HepG2 (cell line): ENCODE data around the gene RASAL1. TPM values are rescaled to one million over a fixed set of nuclear protein-coding genes. Genes with fewer than 3 reads are reported as not detected.

Experiments used
- ATAC-seq: fragments of 200-7000 bp; cut with Tn5 transposase; 3 replicates; pipeline ENCODE4 v1.9.1; 2020; ENCODE audit warnings: mild to moderate bottlenecking, moderate library complexity
- BruUV-seq: library from RNA; stranded (reverse); fragments of 400-500 nt; replicated peaks from 2 replicates; lab custom pipeline; 2021; lab: Mats Ljungman, UMichigan
- CTCF ChIA-PET: fragments of 300-600 bp; formaldehyde crosslinking; extraction: SDS; loops from one replicate; lab custom pipeline; 2021; ENCODE audit warnings: low total read pairs, inconsistent platforms, low intra/inter-chr PET ratio; lab: Yijun Ruan, JAX
- POLR2A ChIA-PET: fragments of 350-600 bp; sonication (Branson Sonifier 250); formaldehyde crosslinking; loops from one replicate; lab custom pipeline; 2020; ENCODE audit warnings: antibody characterized with exemption, inconsistent platforms; lab: Yijun Ruan, JAX
- DNase-seq: peaks from one replicate; pipeline ENCODE4 v3.0.0-alpha.2; 2015; ENCODE audit warnings: low spot score
- FAIRE-seq: peaks from 3 replicates; lab custom pipeline; 2011; peaks lifted over from hg19 to GRCh38; lab: Jason Lieb, UNC
- H2AFZ ChIP-seq: one replicate; pipeline ENCODE4 v1.6.1; 2011; ENCODE audit warnings: low read length, inconsistent platforms
- H3K27ac ChIP-seq: fragments of 300-600 bp; 3 replicates; pipeline ENCODE4 v1.8.0; 2011; ENCODE audit warnings: mixed run types, mild to moderate bottlenecking, mixed read lengths, low read length, inconsistent platforms; ENCODE audit not compliant: insufficient read depth; ENCODE audit errors: extremely low read length
- H3K27me3 ChIP-seq, 2 experiments: fragments of 200-600 bp in 1 of 2; 2 replicates in 1 of 2; 3 replicates in 1 of 2; pipeline versions ENCODE4 v1.6.0 to v1.8.0; 2011; ENCODE audit warnings: low read length in 2 of 2, mild to moderate bottlenecking in 2 of 2, moderate library complexity in 2 of 2, inconsistent platforms in 1 of 2; ENCODE audit not compliant: insufficient read depth in 2 of 2, control insufficient read depth in 1 of 2
- H3K36me3 ChIP-seq, 2 experiments: fragments of 200-600 bp in 1 of 2; replicated peaks in 1 of 2; 2 replicates in 1 of 2; 3 replicates in 1 of 2; pipeline versions ENCODE4 v1.5.1 to v1.8.0; 2011; ENCODE audit warnings: low read length in 2 of 2, inconsistent platforms in 1 of 2; ENCODE audit not compliant: insufficient read depth in 2 of 2, control insufficient read depth in 1 of 2
- H3K4me1 ChIP-seq: 2 replicates; pipeline ENCODE4 v1.5.1; 2012; ENCODE audit warnings: low read length, inconsistent platforms; ENCODE audit not compliant: insufficient read depth
- H3K4me2 ChIP-seq: 2 replicates; pipeline ENCODE4 v1.6.0; 2011; ENCODE audit warnings: low read depth, low read length, inconsistent platforms
- H3K4me3 ChIP-seq, 3 experiments: fragments of 200-600 bp in 1 of 3; sonication (generic), shearing (Covaris generic) in 1 of 3; replicated peaks in 1 of 3; 2 replicates each; pipeline ENCODE4 v1.5.1; 2011 to 2016; ENCODE audit warnings: low read length in 3 of 3, inconsistent platforms in 2 of 3, low read depth in 2 of 3, mild to moderate bottlenecking in 2 of 3, control low read depth in 1 of 3, mixed read lengths in 1 of 3; ENCODE audit not compliant: insufficient read depth in 1 of 3
- H3K79me2 ChIP-seq: one replicate; pipeline ENCODE4 v1.6.1; 2011; ENCODE audit warnings: low read length, inconsistent platforms; ENCODE audit not compliant: insufficient read depth
- H3K9ac ChIP-seq: 2 replicates; pipeline ENCODE4 v1.6.0; 2011; ENCODE audit warnings: mild to moderate bottlenecking, low read depth, low read length, inconsistent platforms; ENCODE audit not compliant: insufficient read depth
- H3K9me3 ChIP-seq: 2 replicates; pipeline ENCODE4 v1.5.1; 2012; ENCODE audit warnings: mild to moderate bottlenecking, low read length
- H4K20me1 ChIP-seq: 2 replicates; pipeline ENCODE4 v1.6.0; 2011; ENCODE audit warnings: inconsistent platforms, mild to moderate bottlenecking, low read length, moderate library complexity; ENCODE audit not compliant: insufficient read depth
- PCBP2 ChIP-seq: fragments of 200-400 bp; formaldehyde crosslinking; optimal IDR thresholded peaks from 2 replicates; pipeline ENCODE3; 2018; ENCODE audit warnings: low read length, low read depth; ENCODE audit not compliant: poor library complexity, severe bottlenecking
- POLR2AphosphoS2 ChIP-seq: IDR thresholded peaks from 2 replicates; pipeline ENCODE4 v1.6.1; 2011; ENCODE audit warnings: low read depth, low read length, improper control_type of control experiment
- SAFB2 ChIP-seq: sonication (generic); formaldehyde crosslinking; IDR thresholded peaks from 2 replicates; pipeline ENCODE4 v1.5.1; 2020; ENCODE audit warnings: missing genetic modification reagents, low read depth, mild to moderate bottlenecking, borderline replicate concordance
- SAP130 ChIP-seq: IDR thresholded peaks from 2 replicates; pipeline ENCODE4 v1.6.1; 2016; ENCODE audit warnings: low read depth
- STAG1 ChIP-seq: sonication (generic); formaldehyde crosslinking; IDR thresholded peaks from 2 replicates; pipeline ENCODE4 v1.4.0; 2020; ENCODE audit warnings: missing genetic modification reagents
- TBL1XR1 ChIP-seq: fragments of 150-350 bp; IDR thresholded peaks from 2 replicates; pipeline ENCODE4 v1.6.1; 2014; ENCODE audit warnings: borderline replicate concordance, low read length; ENCODE audit not compliant: partially characterized antibody
- ZNF274 ChIP-seq: sonication (generic); formaldehyde crosslinking; IDR thresholded peaks from 2 replicates; pipeline ENCODE4 v1.5.1; 2020; ENCODE audit warnings: mild to moderate bottlenecking, missing genetic modification reagents
- ZNF292 ChIP-seq: sonication (generic); formaldehyde crosslinking; IDR thresholded peaks from 2 replicates; pipeline ENCODE4 v1.8.1; 2022; ENCODE audit warnings: mild to moderate bottlenecking, low read depth, missing genetic modification reagents, borderline replicate concordance
- ZNF326 ChIP-seq: sonication (generic); formaldehyde crosslinking; IDR thresholded peaks from 2 replicates; pipeline ENCODE4 v1.4.0; 2020; ENCODE audit warnings: missing genetic modification reagents, borderline replicate concordance
- ZNF605 ChIP-seq: sonication (generic); formaldehyde crosslinking; IDR thresholded peaks from 2 replicates; pipeline ENCODE4 v1.8.0; 2022; ENCODE audit warnings: mild to moderate bottlenecking, missing genetic modification reagents
- ZNF749 ChIP-seq: sonication (generic); formaldehyde crosslinking; IDR thresholded peaks from 2 replicates; pipeline ENCODE4 v1.8.0; 2022; ENCODE audit warnings: mild to moderate bottlenecking, missing genetic modification reagents, moderate library complexity, borderline replicate concordance
- ZNF878 ChIP-seq: sonication (generic); formaldehyde crosslinking; IDR thresholded peaks from 2 replicates; pipeline ENCODE4 v1.8.1; 2023; ENCODE audit warnings: mild to moderate bottlenecking, missing genetic modification reagents, moderate library complexity
- ZSCAN20 ChIP-seq: sonication (generic); formaldehyde crosslinking; IDR thresholded peaks from 2 replicates; pipeline ENCODE4 v1.4.0; 2020; ENCODE audit warnings: missing genetic modification reagents, mild to moderate bottlenecking, borderline replicate concordance
- WGBS: methylation state at CpG from one replicate; pipeline ENCODE4 v1.1.6; 2017; ENCODE audit warnings: low lambda C conversion rate; 5-methylcytosine and 5-hydroxymethylcytosine counted together
- in situ Hi-C: cut with HindIII; loops from 2 replicates; pipeline ENCODE4 v1.10.0; 2017; ENCODE audit warnings: low pct_unique_long_range_greater_than_20kb; ENCODE audit not compliant: extremely low pct_ligation_motif_present
- intact Hi-C: fragments of 100-400 bp; cut with micrococcal nuclease; formaldehyde crosslinking; loops from one replicate; pipeline ENCODE4 v1.10.0; 2022; ENCODE audit not compliant: unreplicated experiment
- polyA plus RNA-seq, 8 experiments: library from polyadenylated mRNA; depleted of rRNA in 3 of 8; stranded (reverse) in 7 of 8; unstranded in 1 of 8; fragments of >200 nt; fragmentation: Illumina TruSeq in 4 of 8; extraction: Trizol in 4 of 8; gene quantifications; 2 replicates each; pipeline versions ENCODE4 v1.2.1 to v1.2.3, GENCODE V29; 2011 to 2016; ENCODE audit warnings: low read depth in 4 of 8, missing spikeins in 1 of 8, mixed read lengths in 1 of 8; ENCODE audit not compliant: insufficient read depth in 1 of 8
- total RNA-seq, 5 experiments: library from RNA; depleted of rRNA; stranded (reverse); fragments of >200 nt; fragmentation: Illumina TruSeq; extraction: Trizol; gene quantifications; 2 replicates each; pipeline ENCODE4 v1.2.3, GENCODE V29; 2016; ENCODE audit warnings: low read depth in 1 of 5
- TF ChIP-seq, protein P1 (sequence below): sonication (generic); formaldehyde crosslinking; IDR thresholded peaks from 2 replicates; pipeline ENCODE4 v1.4.0; 2020; ENCODE audit warnings: missing genetic modification reagents
- TF ChIP-seq, protein P2 (sequence below): sonication (generic); formaldehyde crosslinking; IDR thresholded peaks from 2 replicates; pipeline ENCODE4 v1.5.1; 2020; ENCODE audit warnings: mild to moderate bottlenecking, missing genetic modification reagents, moderate library complexity
- TF ChIP-seq, protein P3 (sequence below): IDR thresholded peaks from 2 replicates; pipeline ENCODE4 v1.6.1; 2012; ENCODE audit warnings: inconsistent platforms
- TF ChIP-seq, protein P4 (sequence below): sonication (generic); formaldehyde crosslinking; IDR thresholded peaks from 2 replicates; pipeline ENCODE4 v1.5.0; 2020; ENCODE audit warnings: missing genetic modification reagents, mild to moderate bottlenecking, borderline replicate concordance

Gene RASAL1
- total and polyA plus RNA-seq, 2 of the 13 experiments (the other 11 are each of a cell fraction or from before 2014, with no cell fraction given): not detected

DNA sequence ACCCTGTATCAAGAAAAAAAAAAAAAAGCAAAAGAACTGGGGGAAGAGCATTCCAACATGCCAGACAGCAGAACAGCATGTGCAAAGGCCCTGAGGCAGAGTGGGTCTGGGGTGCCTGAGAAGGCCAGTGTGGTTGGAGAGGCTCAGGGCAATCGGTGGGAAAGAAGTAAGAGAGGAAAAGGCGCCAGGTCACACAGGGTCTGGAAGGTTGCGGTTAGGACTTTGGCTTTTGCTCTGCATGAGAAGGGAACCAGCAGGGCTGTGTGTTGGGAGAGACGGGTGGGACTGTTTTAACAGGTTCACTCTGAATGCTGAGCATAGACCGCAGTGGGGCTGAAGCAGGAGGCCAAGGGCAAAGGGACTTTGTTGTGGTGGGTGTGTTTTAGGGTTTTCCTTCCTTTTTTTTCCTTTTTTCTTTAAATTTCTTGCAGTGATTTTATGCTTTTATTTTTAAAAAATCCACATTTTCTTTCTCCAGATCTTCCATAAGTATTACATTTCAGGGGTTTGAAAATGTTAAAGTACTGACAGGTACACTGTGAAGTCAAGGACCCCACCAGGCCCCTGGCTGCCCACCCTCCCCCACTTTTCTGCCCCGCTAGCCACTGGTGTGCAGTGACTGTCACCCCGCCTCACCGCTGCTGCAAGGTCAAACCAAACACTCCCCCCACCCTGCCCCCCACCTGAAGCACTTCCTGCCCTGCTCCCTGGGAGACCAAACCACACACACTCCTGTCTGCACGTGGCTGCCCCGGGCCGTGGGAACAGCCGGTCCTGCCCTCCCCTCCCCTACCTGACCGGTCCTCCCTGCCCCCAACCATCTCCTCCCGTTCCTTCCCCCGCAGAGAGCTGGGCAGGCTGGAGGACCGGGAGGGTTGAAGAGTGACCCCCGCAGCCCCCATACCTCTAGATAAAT lies 49.1 kb downstream of the RASAL1 start:
- H3K4me3 ChIP-seq: no peak overlapping the region
- CTCF ChIA-PET: no interaction called here
- in situ Hi-C loops (no loop called here), intact Hi-C loops (no loop called here)
- no peaks in the 10 kb centered on the region for H3K9me3 ChIP-seq
- WGBS: 2% methylated on average over 12 of the region's 17 CpGs
- H3K27me3 ChIP-seq: no peaks in the 10 kb centered on the region
- no peak overlapping the region for H3K27ac ChIP-seq
- H4K20me1 ChIP-seq: no peaks in the 10 kb centered on the region
- ATAC-seq (peak; percentile 72), DNase-seq (peak; percentile 23), FAIRE-seq (peak; percentile 79)
- H2AFZ ChIP-seq: no peak overlapping the region
- peak overlapping the region; percentile 24; the same call in 1 of the 2 replicates for H3K4me2 ChIP-seq
- no peak overlapping the region for H3K9ac ChIP-seq
- no TSS peak for BruUV-seq
- H3K79me2 ChIP-seq: no peaks in the 10 kb centered on the region
- POLR2A ChIA-PET: no interaction called here
- no peaks in the 10 kb centered on the region for H3K36me3 ChIP-seq
- H3K4me1 ChIP-seq: peaks cover 17% of the 10 kb centered on the region
- TF ChIP-seq ZNF749 (CRISPR knock-in tag): no peak
- TF ChIP-seq ZNF274 (CRISPR knock-in tag): no peak
- TF ChIP-seq, protein P1, sequence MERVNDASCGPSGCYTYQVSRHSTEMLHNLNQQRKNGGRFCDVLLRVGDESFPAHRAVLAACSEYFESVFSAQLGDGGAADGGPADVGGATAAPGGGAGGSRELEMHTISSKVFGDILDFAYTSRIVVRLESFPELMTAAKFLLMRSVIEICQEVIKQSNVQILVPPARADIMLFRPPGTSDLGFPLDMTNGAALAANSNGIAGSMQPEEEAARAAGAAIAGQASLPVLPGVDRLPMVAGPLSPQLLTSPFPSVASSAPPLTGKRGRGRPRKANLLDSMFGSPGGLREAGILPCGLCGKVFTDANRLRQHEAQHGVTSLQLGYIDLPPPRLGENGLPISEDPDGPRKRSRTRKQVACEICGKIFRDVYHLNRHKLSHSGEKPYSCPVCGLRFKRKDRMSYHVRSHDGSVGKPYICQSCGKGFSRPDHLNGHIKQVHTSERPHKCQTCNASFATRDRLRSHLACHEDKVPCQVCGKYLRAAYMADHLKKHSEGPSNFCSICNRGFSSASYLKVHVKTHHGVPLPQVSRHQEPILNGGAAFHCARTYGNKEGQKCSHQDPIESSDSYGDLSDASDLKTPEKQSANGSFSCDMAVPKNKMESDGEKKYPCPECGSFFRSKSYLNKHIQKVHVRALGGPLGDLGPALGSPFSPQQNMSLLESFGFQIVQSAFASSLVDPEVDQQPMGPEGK (CRISPR knock-in tag): peak; percentile 54; the same call in 1 of the 2 replicates
- TF ChIP-seq STAG1: no peak
- TF ChIP-seq SAFB2 (CRISPR knock-in tag): no peak
- no peak for TF ChIP-seq ZSCAN20 (CRISPR knock-in tag)
- TF ChIP-seq, protein P2, sequence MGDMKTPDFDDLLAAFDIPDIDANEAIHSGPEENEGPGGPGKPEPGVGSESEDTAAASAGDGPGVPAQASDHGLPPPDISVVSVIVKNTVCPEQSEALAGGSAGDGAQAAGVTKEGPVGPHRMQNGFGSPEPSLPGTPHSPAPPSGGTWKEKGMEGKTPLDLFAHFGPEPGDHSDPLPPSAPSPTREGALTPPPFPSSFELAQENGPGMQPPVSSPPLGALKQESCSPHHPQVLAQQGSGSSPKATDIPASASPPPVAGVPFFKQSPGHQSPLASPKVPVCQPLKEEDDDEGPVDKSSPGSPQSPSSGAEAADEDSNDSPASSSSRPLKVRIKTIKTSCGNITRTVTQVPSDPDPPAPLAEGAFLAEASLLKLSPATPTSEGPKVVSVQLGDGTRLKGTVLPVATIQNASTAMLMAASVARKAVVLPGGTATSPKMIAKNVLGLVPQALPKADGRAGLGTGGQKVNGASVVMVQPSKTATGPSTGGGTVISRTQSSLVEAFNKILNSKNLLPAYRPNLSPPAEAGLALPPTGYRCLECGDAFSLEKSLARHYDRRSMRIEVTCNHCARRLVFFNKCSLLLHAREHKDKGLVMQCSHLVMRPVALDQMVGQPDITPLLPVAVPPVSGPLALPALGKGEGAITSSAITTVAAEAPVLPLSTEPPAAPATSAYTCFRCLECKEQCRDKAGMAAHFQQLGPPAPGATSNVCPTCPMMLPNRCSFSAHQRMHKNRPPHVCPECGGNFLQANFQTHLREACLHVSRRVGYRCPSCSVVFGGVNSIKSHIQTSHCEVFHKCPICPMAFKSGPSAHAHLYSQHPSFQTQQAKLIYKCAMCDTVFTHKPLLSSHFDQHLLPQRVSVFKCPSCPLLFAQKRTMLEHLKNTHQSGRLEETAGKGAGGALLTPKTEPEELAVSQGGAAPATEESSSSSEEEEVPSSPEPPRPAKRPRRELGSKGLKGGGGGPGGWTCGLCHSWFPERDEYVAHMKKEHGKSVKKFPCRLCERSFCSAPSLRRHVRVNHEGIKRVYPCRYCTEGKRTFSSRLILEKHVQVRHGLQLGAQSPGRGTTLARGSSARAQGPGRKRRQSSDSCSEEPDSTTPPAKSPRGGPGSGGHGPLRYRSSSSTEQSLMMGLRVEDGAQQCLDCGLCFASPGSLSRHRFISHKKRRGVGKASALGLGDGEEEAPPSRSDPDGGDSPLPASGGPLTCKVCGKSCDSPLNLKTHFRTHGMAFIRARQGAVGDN: peak; percentile 30; the same call in 1 of the 2 replicates
- 0 out of 2 replicates have a peak, but pooled peaks have one; percentile 14 for TF ChIP-seq SAP130 (CRISPR knock-in tag)
- no peak for TF ChIP-seq ZNF878 (CRISPR knock-in tag)
- TF ChIP-seq, protein P3, sequence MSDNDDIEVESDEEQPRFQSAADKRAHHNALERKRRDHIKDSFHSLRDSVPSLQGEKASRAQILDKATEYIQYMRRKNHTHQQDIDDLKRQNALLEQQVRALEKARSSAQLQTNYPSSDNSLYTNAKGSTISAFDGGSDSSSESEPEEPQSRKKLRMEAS: peak; percentile 36; the same call in 1 of the 2 replicates
- TF ChIP-seq ZNF326 (CRISPR knock-in tag): no peak
- TF ChIP-seq, protein P4, sequence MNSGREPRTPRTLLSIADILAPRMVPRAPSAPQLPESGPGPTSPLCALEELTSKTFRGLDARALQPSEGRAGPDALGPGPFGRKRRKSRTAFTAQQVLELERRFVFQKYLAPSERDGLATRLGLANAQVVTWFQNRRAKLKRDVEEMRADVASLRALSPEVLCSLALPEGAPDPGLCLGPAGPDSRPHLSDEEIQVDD (CRISPR knock-in tag): no peak
- no peak for TF ChIP-seq ZNF292 (CRISPR knock-in tag)
- TF ChIP-seq ZNF605: no peak
- no peak for TF ChIP-seq POLR2AphosphoS2
- no peak for TF ChIP-seq PCBP2
- no peak for TF ChIP-seq TBL1XR1
